GM12878 (cell line): ENCODE data around the gene PRRT3. TPM values are rescaled to one million over a fixed set of nuclear protein-coding genes. Genes with fewer than 3 reads are reported as not detected.

Experiments
- ATAC-seq: fragments of 200-7000 bp; cut with Tn5 transposase; 3 replicates; pipeline ENCODE4 v1.9.1; 2020; ENCODE audit warnings: mild to moderate bottlenecking, moderate library complexity
- BruUV-seq: library from RNA; stranded (reverse); fragments of 400-500 nt; replicated peaks from 2 replicates; lab custom pipeline; 2021; lab: Mats Ljungman, UMichigan
- CTCF ChIA-PET: fragments of 300-600 bp; sonication (Branson Sonifier 250); formaldehyde crosslinking; extraction: SDS; loops from one replicate; lab custom pipeline; 2021; ENCODE audit warnings: inconsistent platforms; lab: Yijun Ruan, JAX
- POLR2A ChIA-PET: fragments of 350-600 bp; formaldehyde crosslinking; extraction: SDS; loops from one replicate; lab custom pipeline; 2021; ENCODE audit warnings: inconsistent platforms; lab: Charles Lee
- RAD21 ChIA-PET: fragments of 300-600 bp; sonication (Branson Sonifier 250); formaldehyde crosslinking; loops from one replicate; lab custom pipeline; 2023; ENCODE audit warnings: antibody characterized with exemption; ENCODE audit not compliant: unreplicated experiment; lab: Charles Lee
- SMC1A ChIA-PET: fragments of 300-600 bp; sonication (Branson Sonifier 250); formaldehyde crosslinking; loops from one replicate; lab custom pipeline; 2023; ENCODE audit not compliant: unreplicated experiment, uncharacterized antibody; lab: Charles Lee
- DNase-seq: peaks from one replicate; pipeline ENCODE4 v3.0.0-alpha.2; 2011; ENCODE audit warnings: low read depth, low spot score
- FAIRE-seq: peaks from 3 replicates; lab custom pipeline; 2011; peaks lifted over from hg19 to GRCh38; lab: Jason Lieb, UNC
- H2AFZ ChIP-seq: 2 replicates; pipeline ENCODE4 v1.6.0; 2011; ENCODE audit warnings: low read depth, low read length, control low read depth; ENCODE audit not compliant: control insufficient read depth
- H3K27ac ChIP-seq: 2 replicates; pipeline ENCODE4 v1.5.1; 2011; ENCODE audit warnings: control low read depth; ENCODE audit not compliant: control insufficient read depth, insufficient read depth
- H3K27me3 ChIP-seq, 2 experiments: replicated peaks in 1 of 2; 2 replicates each; pipeline versions ENCODE4 v1.6.0 to v1.6.1; 2011; ENCODE audit warnings: low read length in 1 of 2; ENCODE audit not compliant: control insufficient read depth in 2 of 2, insufficient read depth in 2 of 2
- H3K36me3 ChIP-seq, 2 experiments: 2 replicates each; pipeline ENCODE4 v1.5.1; 2011; ENCODE audit warnings: low read length in 1 of 2; ENCODE audit not compliant: control insufficient read depth in 2 of 2, insufficient read depth in 2 of 2
- H3K4me1 ChIP-seq: 2 replicates; pipeline ENCODE4 v1.6.1; 2011; ENCODE audit warnings: mild to moderate bottlenecking, low read length, moderate library complexity, mixed read lengths; ENCODE audit not compliant: control insufficient read depth, insufficient read depth
- H3K4me2 ChIP-seq: 2 replicates; pipeline ENCODE4 v1.6.0; 2011; ENCODE audit warnings: control low read depth; ENCODE audit not compliant: control insufficient read depth, insufficient read depth
- H3K4me3 ChIP-seq: fragments of 200-600 bp; sonication (generic); 2 replicates; pipeline ENCODE4 v1.5.1; 2016
- H3K79me2 ChIP-seq: 2 replicates; pipeline ENCODE4 v1.6.0; 2011; ENCODE audit warnings: low read length; ENCODE audit not compliant: control insufficient read depth, insufficient read depth
- H3K9ac ChIP-seq: 2 replicates; pipeline ENCODE4 v1.8.0; 2011; ENCODE audit warnings: low read length, control low read depth, mixed read lengths; ENCODE audit not compliant: control insufficient read depth, insufficient read depth
- H3K9me3 ChIP-seq: replicated peaks from 3 replicates; pipeline ENCODE4 v1.5.1; 2011; ENCODE audit warnings: mild to moderate bottlenecking, low read length; ENCODE audit not compliant: control insufficient read depth, insufficient read depth
- H4K20me1 ChIP-seq: 2 replicates; pipeline ENCODE4 v1.6.0; 2011; ENCODE audit not compliant: control insufficient read depth, insufficient read depth
- BMI1 ChIP-seq: fragments of 450-650 bp; IDR thresholded peaks from 2 replicates; pipeline ENCODE4 v1.6.1; 2016; ENCODE audit warnings: mild to moderate bottlenecking, moderate library complexity, borderline replicate concordance
- FOXK2 ChIP-seq: fragments of 450-650 bp; IDR thresholded peaks from 2 replicates; pipeline ENCODE4 v1.6.1; 2017; ENCODE audit warnings: mild to moderate bottlenecking, moderate library complexity
- IKZF2 ChIP-seq, 2 experiments: fragments of 450-650 bp; IDR thresholded peaks; 2 replicates each; pipeline ENCODE4 v1.6.1; 2017; ENCODE audit warnings: mild to moderate bottlenecking in 2 of 2, moderate library complexity in 2 of 2
- POU2F2 ChIP-seq: IDR thresholded peaks from 3 replicates; pipeline ENCODE4 v1.6.1; 2011; ENCODE audit warnings: low read depth, mild to moderate bottlenecking, low read length, borderline replicate concordance
- RFX5 ChIP-seq: IDR thresholded peaks from 2 replicates; pipeline ENCODE4 v1.6.1; 2011; ENCODE audit warnings: low read depth, low read length, improper control_type of control experiment
- WGBS: methylation state at CpG from one replicate; pipeline ENCODE4 v1.1.6; 2016; ENCODE audit warnings: low lambda C conversion rate; ENCODE audit not compliant: insufficient replicate concordance, insufficient coverage; ENCODE audit errors: missing lambda C conversion rate; 5-methylcytosine and 5-hydroxymethylcytosine counted together
- in situ Hi-C: fragments of 300-500 bp; cut with MboI; formaldehyde crosslinking; loops from 9 replicates; pipeline ENCODE4 v1.14.3; 2018; ENCODE audit warnings: mixed read lengths
- intact Hi-C: fragments of 100-400 bp; cut with micrococcal nuclease; formaldehyde crosslinking; loops from one replicate; pipeline ENCODE4 v1.14.2; 2022; ENCODE audit not compliant: unreplicated experiment
- polyA plus RNA-seq, 11 experiments: library from polyadenylated mRNA; depleted of rRNA in 4 of 11; unstranded in 6 of 11; stranded (reverse) in 5 of 11; fragments of >200 nt; fragmentation: Nextera tagmentation in 4 of 11; fragmentation: Illumina TruSeq in 1 of 11; extraction: Ambion mirVana in 4 of 11; extraction: Trizol in 1 of 11; gene quantifications; 1 replicate in 1 of 11; 2 replicates in 10 of 11; pipeline versions ENCODE4 v1.2.1 to v1.2.3, GENCODE V29; 2011 to 2016; ENCODE audit warnings: inconsistent platforms in 2 of 11, missing spikeins in 2 of 11, low read depth in 1 of 11
- total RNA-seq, 4 experiments: library from RNA; depleted of rRNA in 3 of 4; stranded (reverse); fragments of >200 nt in 3 of 4; fragmentation: Illumina TruSeq in 1 of 4; extraction: Trizol in 1 of 4; gene quantifications; 2 replicates each; pipeline versions ENCODE4 v1.2.1 to v1.2.3, GENCODE V29; 2013 to 2021
- TF ChIP-seq, protein P1 (sequence below): fragments of 150-350 bp; IDR thresholded peaks from 2 replicates; pipeline ENCODE4 v1.6.1; 2016; ENCODE audit warnings: low read depth, low read length
- TF ChIP-seq, protein P2 (sequence below): fragments of 450-650 bp; IDR thresholded peaks from 2 replicates; pipeline ENCODE4 v1.6.1; 2017; ENCODE audit warnings: low read depth, mild to moderate bottlenecking, moderate library complexity

PRRT3 gene
- total and polyA plus RNA-seq, 10 of the 15 experiments (the other 5 are each of a cell fraction or from before 2014, with no cell fraction given) = 0.53 to 18.0 (median 7.1) TPM

DNA sequence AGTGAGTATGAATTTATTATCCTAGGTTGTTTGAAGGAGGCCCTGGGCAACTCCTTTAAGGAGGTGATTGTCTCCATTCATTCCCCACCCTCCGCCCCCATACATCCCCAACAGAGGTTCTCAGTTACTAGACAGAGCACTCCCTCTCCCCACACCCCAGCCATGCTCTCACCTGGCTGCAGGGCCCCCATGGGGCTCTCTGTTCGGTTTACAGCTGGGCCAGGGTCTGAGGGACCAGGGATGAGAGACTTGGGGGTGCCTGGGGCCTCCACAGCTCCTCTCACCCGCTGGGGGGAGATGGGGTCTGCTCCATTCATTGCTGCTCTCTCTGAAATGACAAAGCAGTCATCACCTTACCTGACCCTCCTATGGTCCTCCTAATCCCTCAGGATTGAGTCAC is 3.6 kb downstream of the PRRT3 start:
- TF ChIP-seq BMI1 = no peak
- TF ChIP-seq FOXK2 = no peak
- TF ChIP-seq, protein P1, sequence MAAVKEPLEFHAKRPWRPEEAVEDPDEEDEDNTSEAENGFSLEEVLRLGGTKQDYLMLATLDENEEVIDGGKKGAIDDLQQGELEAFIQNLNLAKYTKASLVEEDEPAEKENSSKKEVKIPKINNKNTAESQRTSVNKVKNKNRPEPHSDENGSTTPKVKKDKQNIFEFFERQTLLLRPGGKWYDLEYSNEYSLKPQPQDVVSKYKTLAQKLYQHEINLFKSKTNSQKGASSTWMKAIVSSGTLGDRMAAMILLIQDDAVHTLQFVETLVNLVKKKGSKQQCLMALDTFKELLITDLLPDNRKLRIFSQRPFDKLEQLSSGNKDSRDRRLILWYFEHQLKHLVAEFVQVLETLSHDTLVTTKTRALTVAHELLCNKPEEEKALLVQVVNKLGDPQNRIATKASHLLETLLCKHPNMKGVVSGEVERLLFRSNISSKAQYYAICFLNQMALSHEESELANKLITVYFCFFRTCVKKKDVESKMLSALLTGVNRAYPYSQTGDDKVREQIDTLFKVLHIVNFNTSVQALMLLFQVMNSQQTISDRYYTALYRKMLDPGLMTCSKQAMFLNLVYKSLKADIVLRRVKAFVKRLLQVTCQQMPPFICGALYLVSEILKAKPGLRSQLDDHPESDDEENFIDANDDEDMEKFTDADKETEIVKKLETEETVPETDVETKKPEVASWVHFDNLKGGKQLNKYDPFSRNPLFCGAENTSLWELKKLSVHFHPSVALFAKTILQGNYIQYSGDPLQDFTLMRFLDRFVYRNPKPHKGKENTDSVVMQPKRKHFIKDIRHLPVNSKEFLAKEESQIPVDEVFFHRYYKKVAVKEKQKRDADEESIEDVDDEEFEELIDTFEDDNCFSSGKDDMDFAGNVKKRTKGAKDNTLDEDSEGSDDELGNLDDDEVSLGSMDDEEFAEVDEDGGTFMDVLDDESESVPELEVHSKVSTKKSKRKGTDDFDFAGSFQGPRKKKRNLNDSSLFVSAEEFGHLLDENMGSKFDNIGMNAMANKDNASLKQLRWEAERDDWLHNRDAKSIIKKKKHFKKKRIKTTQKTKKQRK = no peak
- no peak for TF ChIP-seq IKZF2 (IDR thresholded peaks at IDR 0.05)
- no peak for TF ChIP-seq RFX5
- TF ChIP-seq POU2F2 = no peak
- TF ChIP-seq, protein P2, sequence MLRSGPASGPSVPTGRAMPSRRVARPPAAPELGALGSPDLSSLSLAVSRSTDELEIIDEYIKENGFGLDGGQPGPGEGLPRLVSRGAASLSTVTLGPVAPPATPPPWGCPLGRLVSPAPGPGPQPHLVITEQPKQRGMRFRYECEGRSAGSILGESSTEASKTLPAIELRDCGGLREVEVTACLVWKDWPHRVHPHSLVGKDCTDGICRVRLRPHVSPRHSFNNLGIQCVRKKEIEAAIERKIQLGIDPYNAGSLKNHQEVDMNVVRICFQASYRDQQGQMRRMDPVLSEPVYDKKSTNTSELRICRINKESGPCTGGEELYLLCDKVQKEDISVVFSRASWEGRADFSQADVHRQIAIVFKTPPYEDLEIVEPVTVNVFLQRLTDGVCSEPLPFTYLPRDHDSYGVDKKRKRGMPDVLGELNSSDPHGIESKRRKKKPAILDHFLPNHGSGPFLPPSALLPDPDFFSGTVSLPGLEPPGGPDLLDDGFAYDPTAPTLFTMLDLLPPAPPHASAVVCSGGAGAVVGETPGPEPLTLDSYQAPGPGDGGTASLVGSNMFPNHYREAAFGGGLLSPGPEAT = no peak

More for the DNA sequence above, 3.6 kb downstream of the PRRT3 start:
- no peak overlapping the region for H3K27ac ChIP-seq
- in situ Hi-C loops = no loop called here
- ChIA-PET RAD21 (interaction anchor here (5.2 kb wide), 1 partner anchor 16 kb away, joined by 24 read pairs; the partner anchor contains the start of gene CRELD1), SMC1A (interaction anchor here (0.7 to 1.4 kb wide), 2 partner anchors 14 to 16 kb away, joined by 3 to 4 read pairs; no protein-coding TSS in a partner anchor), POLR2A (no interaction called here), CTCF (interaction anchor here (2.1 kb wide), 1 partner anchor 16 kb away, joined by 5 read pairs; no protein-coding TSS in a partner anchor)
- peaks cover 0 to 6% of the 10 kb centered on the region in 2 experiments; a peak in 2 of 4 replicates for H3K36me3 ChIP-seq
- H3K27me3 ChIP-seq = no peaks in the 10 kb centered on the region
- H3K79me2 ChIP-seq = no peaks in the 10 kb centered on the region
- ATAC-seq (no peak), FAIRE-seq (no peak), DNase-seq (no peak)
- no peak overlapping the region for H3K9ac ChIP-seq
- intact Hi-C loops = no loop called here
- H3K4me3 ChIP-seq = no peak overlapping the region
- H3K4me1 ChIP-seq = peaks cover 3% of the 10 kb centered on the region; the same call in 1 of the 2 replicates
- no TSS peak for BruUV-seq
- no peaks in the 10 kb centered on the region for H3K9me3 ChIP-seq
- 63% methylated on average over 3 of the region's 3 CpGs for WGBS
- H2AFZ ChIP-seq = no peak overlapping the region
- H3K4me2 ChIP-seq = no peak overlapping the region
- no peaks in the 10 kb centered on the region for H4K20me1 ChIP-seq
